Adrenal gland (tissue), 12 donors: ENCODE measurements around the gene ARHGAP31. TPM values are rescaled to one million over a fixed set of nuclear protein-coding genes. Genes with fewer than 3 reads are reported as not detected.

Experiments used
- DNase-seq, 7 donors: peaks; one replicate each; pipeline ENCODE4 v3.0.0-alpha.2; 2019 to 2020
- H3K27ac ChIP-seq, 5 donors: fragments of 200-600 bp; sonication (generic) in 4 of 5; 1 replicate in 3 of 5; 2 replicates in 2 of 5; pipeline versions ENCODE4 v1.5.1 to v1.8.0; 2016 to 2020; ENCODE audit warnings: mild to moderate bottlenecking in 1 of 5
- H3K27me3 ChIP-seq: fragments of 200-600 bp; 2 replicates; pipeline ENCODE4 v1.8.0; 2021
- H3K36me3 ChIP-seq, 2 donors: fragments of 200-600 bp; replicated peaks in 1 of 2; 1 replicate in 1 of 2; 2 replicates in 1 of 2; pipeline versions ENCODE4 v1.5.1 to v1.8.0; 2018 to 2022
- H3K4me1 ChIP-seq, 2 donors: fragments of 200-600 bp; replicated peaks in 1 of 2; 1 replicate in 1 of 2; 2 replicates in 1 of 2; pipeline versions ENCODE4 v1.5.1 to v1.8.0; 2018 to 2021
- H3K4me3 ChIP-seq, 4 donors: fragments of 200-600 bp; sonication (generic) in 3 of 4; one replicate each; pipeline ENCODE4 v1.5.1; 2016 to 2018
- H3K9me3 ChIP-seq, 3 donors: fragments of 200-600 bp; sonication (generic) in 1 of 3; replicated peaks in 1 of 3; 1 replicate in 2 of 3; 2 replicates in 1 of 3; pipeline versions ENCODE4 v1.5.1 to v1.8.0; 2016 to 2021
- POLR2A ChIP-seq, 2 donors: fragments of 450-650 bp; IDR thresholded peaks; one replicate each; pipeline ENCODE4 v1.6.1; 2017; ENCODE audit warnings: antibody characterized with exemption in 2 of 2, mild to moderate bottlenecking in 2 of 2, moderate library complexity in 1 of 2
- WGBS, 4 donors: extraction: QIAGEN DNeasy Blood & Tissue Kit in 2 of 4; methylation state at CpG; one replicate each; pipeline versions ENCODE4 v1.1.5 to v1.1.7; 2013 to 2017; 5-methylcytosine and 5-hydroxymethylcytosine counted together
- intact Hi-C, 2 donors: fragments of 100-400 bp; cut with DNase I; formaldehyde crosslinking; loops; one replicate each; pipeline versions ENCODE4 v1.14.1 to v1.15.0; 2022 to 2023
- polyA plus RNA-seq, 3 donors: library from polyadenylated mRNA; stranded (reverse); fragments of 200-250 nt in 2 of 3; fragments of 350-450 nt in 1 of 3; fragmentation: Illumina TruSeq in 1 of 3; extraction: RNeasy Lipid Tissue Mini Kit (QIAGEN cat#74804) in 1 of 3; gene quantifications; one replicate each; pipeline ENCODE4 v1.2.3, GENCODE V29; 2013 to 2014
- total RNA-seq, 9 donors: library from RNA; depleted of rRNA in 4 of 9; stranded (reverse); fragments of >200 nt in 4 of 9; fragments of 120-200 nt in 1 of 9; fragmentation: NEBNext Ultra II Directional in 1 of 9; extraction: Animal tissue kit (Norgen Biotek cat#: 25700) in 1 of 9; gene quantifications; one replicate each; pipeline versions ENCODE4 v1.1.0 to v1.2.4, GENCODE V29; 2013 to 2023
- TF ChIP-seq, protein P1 (sequence below), 6 experiments: fragments of 450-650 bp in 4 of 6; fragments of 200-600 bp in 2 of 6; sonication (generic) in 1 of 6; IDR thresholded peaks; 1 replicate in 5 of 6; 2 replicates in 1 of 6; pipeline versions ENCODE4 v1.5.1 to v1.8.0; 2016 to 2021; ENCODE audit warnings: antibody characterized with exemption in 6 of 6, mild to moderate bottlenecking in 2 of 6, moderate library complexity in 1 of 6
- donor health status: healthy with polysubstance abuse.
- donor health status: Bipolar disorder and iron deficiency.
- donor health status: DM: yes; HTN: yes; CAD: no.
- donor health status: DM: no; HTN: no; CAD: no.
- donor health status: DM: no; HTN: no; CAD: no.
- donor health status: DM: yes; HTN: yes; CAD: no.

Gene ARHGAP31
- total and polyA plus RNA-seq, 12 donors, result 2.9 to 21.8 (median 9.4) TPM

DNA sequence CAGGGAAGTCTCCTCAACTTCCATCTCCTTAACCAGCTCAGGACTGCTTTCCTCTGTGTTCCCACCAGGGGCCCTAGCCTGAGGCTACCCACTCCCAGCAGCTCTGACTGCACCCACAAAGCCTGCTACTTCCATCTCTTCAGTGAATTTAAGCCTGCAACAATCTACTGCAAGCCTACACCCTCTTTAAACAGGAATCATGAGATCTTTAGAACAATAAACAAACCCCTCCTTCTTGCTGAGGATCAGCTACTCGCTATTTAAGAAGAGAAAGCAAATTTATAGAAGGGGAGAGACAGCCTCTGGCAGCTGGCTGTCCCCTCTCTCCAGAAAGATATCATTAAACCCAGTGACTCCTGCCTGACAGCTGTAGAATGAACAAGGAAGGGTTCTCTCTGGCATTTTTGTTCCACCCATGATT is 51.9 kb downstream of the ARHGAP31 start:
- Histone ChIP-seq H3K27ac (no peak overlapping the region), H3K27me3 (peaks cover 11% of the 10 kb centered on the region), H3K36me3 (no peaks in the 10 kb centered on the region), H3K4me1 (peaks cover 0 to 21% of the 10 kb centered on the region in 2 donors), H3K9me3 (no peaks in the 10 kb centered on the region), H3K4me3 (no peak overlapping the region)
- 54 to 75% (median 70%) methylated on average over 1 of the region's 1 CpG for WGBS, 4 donors
- DNase-seq, result no peak
- TF ChIP-seq POLR2A (IDR thresholded peaks at IDR 0.05), result no peak
- TF ChIP-seq, protein P1, sequence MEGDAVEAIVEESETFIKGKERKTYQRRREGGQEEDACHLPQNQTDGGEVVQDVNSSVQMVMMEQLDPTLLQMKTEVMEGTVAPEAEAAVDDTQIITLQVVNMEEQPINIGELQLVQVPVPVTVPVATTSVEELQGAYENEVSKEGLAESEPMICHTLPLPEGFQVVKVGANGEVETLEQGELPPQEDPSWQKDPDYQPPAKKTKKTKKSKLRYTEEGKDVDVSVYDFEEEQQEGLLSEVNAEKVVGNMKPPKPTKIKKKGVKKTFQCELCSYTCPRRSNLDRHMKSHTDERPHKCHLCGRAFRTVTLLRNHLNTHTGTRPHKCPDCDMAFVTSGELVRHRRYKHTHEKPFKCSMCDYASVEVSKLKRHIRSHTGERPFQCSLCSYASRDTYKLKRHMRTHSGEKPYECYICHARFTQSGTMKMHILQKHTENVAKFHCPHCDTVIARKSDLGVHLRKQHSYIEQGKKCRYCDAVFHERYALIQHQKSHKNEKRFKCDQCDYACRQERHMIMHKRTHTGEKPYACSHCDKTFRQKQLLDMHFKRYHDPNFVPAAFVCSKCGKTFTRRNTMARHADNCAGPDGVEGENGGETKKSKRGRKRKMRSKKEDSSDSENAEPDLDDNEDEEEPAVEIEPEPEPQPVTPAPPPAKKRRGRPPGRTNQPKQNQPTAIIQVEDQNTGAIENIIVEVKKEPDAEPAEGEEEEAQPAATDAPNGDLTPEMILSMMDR (IDR thresholded peaks at IDR 0.05), result no peak
- intact Hi-C loops, result no loop called here

DNA sequence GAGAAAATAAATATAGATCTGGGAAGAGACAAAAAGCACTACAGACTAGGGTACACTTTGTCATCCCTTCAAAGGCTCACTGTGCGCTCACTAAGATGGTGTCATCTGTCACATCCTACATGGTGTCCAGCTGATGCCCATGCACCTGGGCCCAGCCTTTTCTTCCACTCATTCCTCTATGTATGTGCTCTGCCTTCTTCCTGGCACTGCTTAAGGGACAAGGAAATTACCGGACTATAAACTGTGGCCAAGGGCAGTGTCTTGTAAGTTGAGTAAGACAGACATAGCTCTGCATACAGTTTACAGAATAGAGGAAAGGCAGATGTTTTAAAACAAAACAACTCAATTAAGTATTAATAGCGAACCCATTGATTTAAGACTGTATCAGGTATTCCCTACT is 52.9 kb downstream of the ARHGAP31 start:
- no peak overlapping the region for H3K27ac ChIP-seq
- intact Hi-C loops, result no loop called here
- H3K27me3 ChIP-seq, result peaks cover 11% of the 10 kb centered on the region
- no peak for DNase-seq
- no peak for TF ChIP-seq POLR2A (IDR thresholded peaks at IDR 0.05)
- TF ChIP-seq, protein P1 (IDR thresholded peaks at IDR 0.05), result no peak
- no peaks in the 10 kb centered on the region for H3K9me3 ChIP-seq
- H3K4me1 ChIP-seq, result peaks cover 0 to 21% of the 10 kb centered on the region in 2 donors
- no peaks in the 10 kb centered on the region for H3K36me3 ChIP-seq
- 84 to 88% (median 86%) methylated on average over 3 of the region's 3 CpGs for WGBS, 4 donors
- no peak overlapping the region for H3K4me3 ChIP-seq

DNA sequence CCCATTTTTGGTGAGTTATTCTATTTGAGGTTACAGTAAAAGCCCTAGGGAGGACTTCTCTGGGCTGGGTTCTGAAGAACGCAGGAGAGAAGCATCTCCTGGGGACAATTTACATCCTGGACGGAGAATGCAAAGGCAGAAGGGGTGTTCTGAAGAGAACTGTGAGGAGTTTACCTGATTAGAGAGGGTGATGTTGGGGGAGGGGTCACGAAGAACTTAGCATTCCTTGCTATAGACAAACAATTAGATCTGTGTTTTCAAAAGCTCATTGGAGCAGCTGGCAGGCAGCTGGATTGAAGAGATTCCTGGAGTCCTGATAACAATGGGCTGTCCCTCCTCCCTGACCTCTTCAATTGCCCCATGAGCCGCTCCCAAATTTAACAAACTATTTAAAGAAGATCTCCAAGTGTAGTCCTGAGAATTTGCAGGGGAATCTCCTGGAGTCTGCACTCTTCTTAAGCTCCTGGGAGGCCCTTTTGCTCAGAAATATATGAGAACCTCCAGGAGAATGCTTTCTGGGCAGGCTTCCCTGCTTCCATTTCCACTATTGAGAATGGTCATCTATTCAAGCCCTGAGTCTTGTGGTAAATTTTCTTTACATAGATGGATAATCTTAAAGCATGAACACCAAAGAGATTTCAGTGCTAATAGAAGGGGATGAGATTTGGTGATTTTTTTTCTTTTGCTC is 55.3 kb downstream of the ARHGAP31 start:
- peaks cover 0 to 30% of the 10 kb centered on the region in 2 donors for H3K4me1 ChIP-seq
- peaks cover 11% of the 10 kb centered on the region for H3K27me3 ChIP-seq
- H3K4me3 ChIP-seq, result no peak overlapping the region
- H3K27ac ChIP-seq, result peak overlapping the region in 1 of 5 donors; percentile 0
- TF ChIP-seq, protein P1 (IDR thresholded peaks at IDR 0.05), result no peak
- no peak for TF ChIP-seq POLR2A (IDR thresholded peaks at IDR 0.05)
- 61 to 66% (median 63%) methylated on average over 4 of the region's 4 CpGs for WGBS, 4 donors
- intact Hi-C loops, result no loop called here
- no peak for DNase-seq
- H3K9me3 ChIP-seq, result no peaks in the 10 kb centered on the region
- no peaks in the 10 kb centered on the region for H3K36me3 ChIP-seq

DNA sequence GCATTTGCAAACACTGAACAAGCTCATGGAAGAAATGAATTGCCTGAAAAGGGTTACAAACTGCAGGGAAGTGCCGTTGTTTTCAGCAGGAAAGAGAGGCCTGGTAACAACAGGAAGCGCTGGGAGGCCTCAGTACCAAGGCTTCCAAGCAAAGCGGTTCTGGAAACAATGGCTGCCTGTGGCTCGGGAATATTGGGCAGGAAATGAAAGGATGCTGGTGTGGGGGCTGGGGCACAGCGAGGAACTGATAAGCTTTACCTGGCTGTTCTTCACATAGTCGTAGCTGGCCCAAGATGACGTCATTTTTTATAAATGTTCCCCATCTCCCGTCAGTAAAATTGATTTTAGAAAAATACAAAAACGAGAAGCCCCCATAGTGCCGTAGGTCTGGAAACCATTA is 55.9 kb downstream of the ARHGAP31 start:
- Histone ChIP-seq H3K27ac (peak overlapping the region in 1 of 5 donors; percentile 11), H3K27me3 (peaks cover 9% of the 10 kb centered on the region), H3K4me3 (no peak overlapping the region), H3K36me3 (no peaks in the 10 kb centered on the region), H3K4me1 (peaks cover 0 to 30% of the 10 kb centered on the region in 2 donors), H3K9me3 (no peaks in the 10 kb centered on the region)
- TF ChIP-seq POLR2A (IDR thresholded peaks at IDR 0.05), result no peak
- TF ChIP-seq, protein P1 (IDR thresholded peaks at IDR 0.05), result no peak
- intact Hi-C loops, result no loop called here
- DNase-seq, result peak in 3 of 7 donors; percentile 11 to 56 (median 34)
- 50 to 56% (median 53%) methylated on average over 10 of the region's 10 CpGs for WGBS, 4 donors
